GM12878 (cell line): ENCODE data around the gene DDX56. TPM values are rescaled to one million over a fixed set of nuclear protein-coding genes. Genes with fewer than 3 reads are reported as not detected.

ENCODE experiments used
- ATAC-seq: fragments of 200-7000 bp; cut with Tn5 transposase; 3 replicates; pipeline ENCODE4 v1.9.1; 2020; ENCODE audit warnings: mild to moderate bottlenecking, moderate library complexity
- BruUV-seq: library from RNA; stranded (reverse); fragments of 400-500 nt; replicated peaks from 2 replicates; lab custom pipeline; 2021; lab: Mats Ljungman, UMichigan
- CTCF ChIA-PET: fragments of 300-600 bp; sonication (Branson Sonifier 250); formaldehyde crosslinking; extraction: SDS; loops from one replicate; lab custom pipeline; 2021; ENCODE audit warnings: inconsistent platforms; lab: Yijun Ruan, JAX
- POLR2A ChIA-PET: fragments of 350-600 bp; formaldehyde crosslinking; extraction: SDS; loops from one replicate; lab custom pipeline; 2021; ENCODE audit warnings: inconsistent platforms; lab: Charles Lee
- RAD21 ChIA-PET: fragments of 300-600 bp; sonication (Branson Sonifier 250); formaldehyde crosslinking; loops from one replicate; lab custom pipeline; 2023; ENCODE audit warnings: antibody characterized with exemption; ENCODE audit not compliant: unreplicated experiment; lab: Charles Lee
- SMC1A ChIA-PET: fragments of 300-600 bp; sonication (Branson Sonifier 250); formaldehyde crosslinking; loops from one replicate; lab custom pipeline; 2023; ENCODE audit not compliant: unreplicated experiment, uncharacterized antibody; lab: Charles Lee
- DNase-seq: peaks from one replicate; pipeline ENCODE4 v3.0.0-alpha.2; 2011; ENCODE audit warnings: low read depth, low spot score
- FAIRE-seq: peaks from 3 replicates; lab custom pipeline; 2011; peaks lifted over from hg19 to GRCh38; lab: Jason Lieb, UNC
- H2AFZ ChIP-seq: 2 replicates; pipeline ENCODE4 v1.6.0; 2011; ENCODE audit warnings: low read depth, low read length, control low read depth; ENCODE audit not compliant: control insufficient read depth
- H3K27ac ChIP-seq: 2 replicates; pipeline ENCODE4 v1.5.1; 2011; ENCODE audit warnings: control low read depth; ENCODE audit not compliant: control insufficient read depth, insufficient read depth
- H3K27me3 ChIP-seq, 2 experiments: replicated peaks in 1 of 2; 2 replicates each; pipeline versions ENCODE4 v1.6.0 to v1.6.1; 2011; ENCODE audit warnings: low read length in 1 of 2; ENCODE audit not compliant: control insufficient read depth in 2 of 2, insufficient read depth in 2 of 2
- H3K36me3 ChIP-seq, 2 experiments: 2 replicates each; pipeline ENCODE4 v1.5.1; 2011; ENCODE audit warnings: low read length in 1 of 2; ENCODE audit not compliant: control insufficient read depth in 2 of 2, insufficient read depth in 2 of 2
- H3K4me1 ChIP-seq: 2 replicates; pipeline ENCODE4 v1.6.1; 2011; ENCODE audit warnings: mild to moderate bottlenecking, low read length, moderate library complexity, mixed read lengths; ENCODE audit not compliant: control insufficient read depth, insufficient read depth
- H3K4me2 ChIP-seq: 2 replicates; pipeline ENCODE4 v1.6.0; 2011; ENCODE audit warnings: control low read depth; ENCODE audit not compliant: control insufficient read depth, insufficient read depth
- H3K4me3 ChIP-seq: fragments of 200-600 bp; sonication (generic); 2 replicates; pipeline ENCODE4 v1.5.1; 2016
- H3K79me2 ChIP-seq: 2 replicates; pipeline ENCODE4 v1.6.0; 2011; ENCODE audit warnings: low read length; ENCODE audit not compliant: control insufficient read depth, insufficient read depth
- H3K9ac ChIP-seq: 2 replicates; pipeline ENCODE4 v1.8.0; 2011; ENCODE audit warnings: low read length, control low read depth, mixed read lengths; ENCODE audit not compliant: control insufficient read depth, insufficient read depth
- H3K9me3 ChIP-seq: replicated peaks from 3 replicates; pipeline ENCODE4 v1.5.1; 2011; ENCODE audit warnings: mild to moderate bottlenecking, low read length; ENCODE audit not compliant: control insufficient read depth, insufficient read depth
- H4K20me1 ChIP-seq: 2 replicates; pipeline ENCODE4 v1.6.0; 2011; ENCODE audit not compliant: control insufficient read depth, insufficient read depth
- ATF3 ChIP-seq: IDR thresholded peaks from 2 replicates; pipeline ENCODE4 v1.6.1; 2011; ENCODE audit warnings: low read depth, mild to moderate bottlenecking, low read length, moderate library complexity, borderline replicate concordance; ENCODE audit errors: extremely low read depth
- BRCA1 ChIP-seq: IDR thresholded peaks from 2 replicates; pipeline ENCODE4 v1.6.1; 2011; ENCODE audit warnings: low read depth, low read length, improper control_type of control experiment
- IRF3 ChIP-seq: fragments of 450-650 bp; IDR thresholded peaks from 2 replicates; pipeline ENCODE4 v1.6.1; 2014; ENCODE audit warnings: mild to moderate bottlenecking
- NR2C2 ChIP-seq: IDR thresholded peaks from 2 replicates; pipeline ENCODE4 v1.6.1; 2011; ENCODE audit warnings: borderline replicate concordance, low read depth; ENCODE audit not compliant: control insufficient read depth, insufficient read length
- SRF ChIP-seq, 2 experiments: IDR thresholded peaks; 2 replicates each; pipeline ENCODE4 v1.6.1; 2011; ENCODE audit warnings: low read depth in 2 of 2, low read length in 2 of 2, mild to moderate bottlenecking in 1 of 2, moderate library complexity in 1 of 2
- STAT3 ChIP-seq: IDR thresholded peaks from 2 replicates; pipeline ENCODE4 v1.6.1; 2011; ENCODE audit warnings: low read depth, low read length, improper control_type of control experiment
- YBX1 ChIP-seq: fragments of 450-650 bp; IDR thresholded peaks from 2 replicates; pipeline ENCODE4 v1.6.1; 2016; ENCODE audit warnings: antibody characterized with exemption
- WGBS: methylation state at CpG from one replicate; pipeline ENCODE4 v1.1.6; 2016; ENCODE audit warnings: low lambda C conversion rate; ENCODE audit not compliant: insufficient replicate concordance, insufficient coverage; ENCODE audit errors: missing lambda C conversion rate; 5-methylcytosine and 5-hydroxymethylcytosine counted together
- in situ Hi-C: fragments of 300-500 bp; cut with MboI; formaldehyde crosslinking; loops from 9 replicates; pipeline ENCODE4 v1.14.3; 2018; ENCODE audit warnings: mixed read lengths
- intact Hi-C: fragments of 100-400 bp; cut with micrococcal nuclease; formaldehyde crosslinking; loops from one replicate; pipeline ENCODE4 v1.14.2; 2022; ENCODE audit not compliant: unreplicated experiment
- polyA plus RNA-seq, 11 experiments: library from polyadenylated mRNA; depleted of rRNA in 4 of 11; unstranded in 6 of 11; stranded (reverse) in 5 of 11; fragments of >200 nt; fragmentation: Nextera tagmentation in 4 of 11; fragmentation: Illumina TruSeq in 1 of 11; extraction: Ambion mirVana in 4 of 11; extraction: Trizol in 1 of 11; gene quantifications; 1 replicate in 1 of 11; 2 replicates in 10 of 11; pipeline versions ENCODE4 v1.2.1 to v1.2.3, GENCODE V29; 2011 to 2016; ENCODE audit warnings: inconsistent platforms in 2 of 11, missing spikeins in 2 of 11, low read depth in 1 of 11
- total RNA-seq, 4 experiments: library from RNA; depleted of rRNA in 3 of 4; stranded (reverse); fragments of >200 nt in 3 of 4; fragmentation: Illumina TruSeq in 1 of 4; extraction: Trizol in 1 of 4; gene quantifications; 2 replicates each; pipeline versions ENCODE4 v1.2.1 to v1.2.3, GENCODE V29; 2013 to 2021

Gene DDX56
- total and polyA plus RNA-seq, 10 of the 15 experiments (the other 5 are each of a cell fraction or from before 2014, with no cell fraction given) = 19.8 to 136 (median 81.3) TPM

GRCh38 chr7:44603193-44603592 lies 29.5 kb upstream of the DDX56 start:
- ChIA-PET RAD21 (interaction anchor here (0.7 to 1.2 kb wide), 2 partner anchors 26 to 104 kb away, joined by 3 to 4 read pairs; no protein-coding TSS in a partner anchor), CTCF (interaction anchor here (1.1 kb wide), 1 partner anchor 34 kb away, joined by 3 read pairs; no protein-coding TSS in a partner anchor), POLR2A (interaction anchor here (0.9 to 7.8 kb wide), 3 partner anchors 21 to 34 kb away, joined by 3 to 95 read pairs (median 5); partner anchors contain the start of genes DDX56 and TMED4), SMC1A (interaction anchor here (1.2 to 2.5 kb wide), 3 partner anchors 26 to 241 kb away, joined by 4 to 8 read pairs (median 4); no protein-coding TSS in a partner anchor)
- peaks cover 13% of the 10 kb centered on the region for H3K4me1 ChIP-seq
- in situ Hi-C loops (no loop called here), intact Hi-C loops (no loop called here)
- no peak overlapping the region for H3K27ac ChIP-seq
- no peaks in the 10 kb centered on the region for H3K9me3 ChIP-seq
- ATAC-seq (no peak), FAIRE-seq (no peak), DNase-seq (no peak)
- no peak overlapping the region for H3K9ac ChIP-seq
- no peak overlapping the region for H2AFZ ChIP-seq
- 71% methylated on average over 6 of the region's 6 CpGs for WGBS
- TF ChIP-seq IRF3 (no peak), BRCA1 (no peak), NR2C2 (no peak), SRF (IDR thresholded peaks at IDR 0.05; ENCODE audit: low read depth in 2 of 2, low read length in 2 of 2) (no peak), STAT3 (no peak), YBX1 (no peak), ATF3 (no peak)
- BruUV-seq = no TSS peak
- H3K4me2 ChIP-seq = no peak overlapping the region
- H3K79me2 ChIP-seq = peaks cover 14% of the 10 kb centered on the region
- H3K36me3 ChIP-seq = no peaks in the 10 kb centered on the region
- H3K27me3 ChIP-seq = no peaks in the 10 kb centered on the region
- no peaks in the 10 kb centered on the region for H4K20me1 ChIP-seq
- H3K4me3 ChIP-seq = no peak overlapping the region
